Activated B cell treated with CpG ODN at 0.5 μM for 24 hours (primary cell): Measurements from ENCODE around the gene CUX1. TPM values are rescaled to one million over a fixed set of nuclear protein-coding genes. Genes with fewer than 3 reads are reported as not detected.
"Not testable (repeated sequence)": the region's sequence is repeated elsewhere in the genome, so short reads cannot be mapped to it uniquely, and the experiment has no call there.

Experiments used
- ATAC-seq: fragments of 200-7000 bp; cut with Tn5 transposase; one replicate; pipeline ENCODE4 v1.10.0; 2021; ENCODE audit warnings: low read depth, mild to moderate bottlenecking, moderate library complexity
- CTCF ChIA-PET: fragments of 350-600 bp; sonication (Branson Sonifier 250); formaldehyde crosslinking; loops from one replicate; lab custom pipeline; 2021; ENCODE audit warnings: antibody characterized with exemption; lab: Charles Lee
- POLR2A ChIA-PET: fragments of 350-600 bp; sonication (Branson Sonifier 250); formaldehyde crosslinking; loops from one replicate; lab custom pipeline; 2021; ENCODE audit warnings: antibody characterized with exemption; lab: Charles Lee
- DNase-seq: peaks from one replicate; pipeline ENCODE4 v3.0.0; 2022
- H3K27ac Mint-ChIP-seq: one replicate; pipeline ENCODE4 v1.8.0; 2020; ENCODE audit warnings: mixed read lengths
- H3K27me3 Mint-ChIP-seq: one replicate; pipeline ENCODE4 v1.8.0; 2021; ENCODE audit warnings: mixed read lengths
- H3K36me3 Mint-ChIP-seq: one replicate; pipeline ENCODE4 v1.8.0; 2021; ENCODE audit warnings: low read depth, mixed read lengths
- H3K4me1 Mint-ChIP-seq: one replicate; pipeline ENCODE4 v1.8.0; 2021; ENCODE audit warnings: mixed read lengths
- H3K4me3 Mint-ChIP-seq: one replicate; pipeline ENCODE4 v1.8.0; 2020; ENCODE audit warnings: mild to moderate bottlenecking, mixed read lengths
- H3K9me3 Mint-ChIP-seq: one replicate; pipeline ENCODE4 v1.8.0; 2020; ENCODE audit warnings: mixed read lengths
- CTCF ChIP-seq: fragments of 200-600 bp; IDR thresholded peaks from one replicate; pipeline ENCODE4 v1.8.0; 2022; ENCODE audit warnings: antibody characterized with exemption, mild to moderate bottlenecking
- intact Hi-C: fragments of 100-400 bp; cut with micrococcal nuclease; formaldehyde crosslinking; loops from one replicate; pipeline ENCODE4 v1.15.1; 2024
- total RNA-seq: library from RNA; stranded (reverse); gene quantifications from 2 replicates; pipeline ENCODE4 v1.2.3, GENCODE V29; 2022

CUX1 gene
- total RNA-seq, 1 donor from 2014 or later, result 61.7 TPM

DNA sequence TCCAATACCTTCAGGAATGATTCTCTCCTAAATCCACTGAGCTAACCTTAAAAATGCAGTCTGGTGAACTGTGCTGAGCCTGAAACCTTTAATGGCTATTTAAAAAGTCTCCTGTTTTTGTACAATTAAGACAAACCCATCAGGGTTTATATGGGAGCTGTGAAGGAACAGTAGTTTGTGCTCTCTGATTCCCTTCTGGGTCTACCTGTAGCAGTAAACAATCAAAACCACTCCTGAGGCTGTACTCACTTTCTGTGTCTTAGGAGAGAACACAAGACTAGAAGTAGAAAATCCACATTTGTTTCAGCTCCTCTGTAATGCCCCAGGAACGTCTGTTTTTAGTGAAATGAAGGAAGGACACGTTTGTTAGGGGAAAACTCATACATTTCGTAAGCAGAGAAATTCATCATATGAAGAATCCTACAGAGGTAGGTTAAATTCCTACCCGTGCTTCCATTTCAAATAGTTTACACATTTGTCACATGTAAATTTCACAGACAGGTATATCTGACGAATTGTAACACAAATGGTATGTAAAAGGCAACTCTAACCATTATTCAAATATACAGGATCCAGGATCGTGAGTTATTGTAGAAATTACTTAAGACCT, 2.6 kb downstream of the CUX1 start:
- H3K4me1 Mint-ChIP-seq, result peaks cover 26% of the 10 kb centered on the region

DNA sequence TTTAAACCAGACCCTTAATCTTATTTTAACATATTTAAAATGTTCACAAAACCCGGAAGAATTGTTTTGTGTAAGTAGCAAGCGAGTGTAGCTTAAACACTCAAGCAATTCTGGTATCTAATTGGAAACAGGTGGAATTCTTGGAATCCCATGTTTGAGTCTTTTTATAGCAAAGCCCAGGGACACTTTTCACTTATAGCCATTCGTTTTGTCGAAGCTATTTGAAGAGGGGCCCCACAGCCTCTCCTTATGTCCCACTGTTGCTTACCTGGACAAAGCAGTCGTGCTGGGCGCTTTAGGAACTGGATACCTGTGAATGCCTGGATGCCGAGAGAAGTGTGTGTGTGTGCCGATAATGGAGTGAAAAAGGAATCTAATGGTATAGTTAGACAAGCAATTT, 3.3 kb downstream of the CUX1 start:
- intact Hi-C loops, result no loop called here
- Mint-ChIP-seq H3K4me1 (peaks cover 27% of the 10 kb centered on the region), H3K27ac (no peak overlapping the region), H3K4me3 (no peak overlapping the region), H3K27me3 (no peaks in the 10 kb centered on the region), H3K36me3 (peaks cover 2% of the 10 kb centered on the region), H3K9me3 (no peaks in the 10 kb centered on the region)
- DNase-seq (no peak), ATAC-seq (no peak)
- POLR2A ChIA-PET, result interaction anchor here (0.9 kb wide), 1 partner anchor 72 kb away, joined by 5 read pairs; no protein-coding TSS in a partner anchor
- no peak for TF ChIP-seq CTCF
- CTCF ChIA-PET, result interaction anchor here (1.4 kb wide), 1 partner anchor 77 kb away, joined by 3 read pairs; no protein-coding TSS in a partner anchor

More for the DNA sequence above, 2.6 kb downstream of the CUX1 start:
- H3K36me3 Mint-ChIP-seq, result peaks cover 2% of the 10 kb centered on the region
- H3K4me3 Mint-ChIP-seq, result no peak overlapping the region
- no peaks in the 10 kb centered on the region for H3K9me3 Mint-ChIP-seq
- H3K27ac Mint-ChIP-seq, result no peak overlapping the region
- ATAC-seq (no peak), DNase-seq (no peak)
- POLR2A ChIA-PET, result interaction anchor here (0.9 kb wide), 1 partner anchor 73 kb away, joined by 5 read pairs; no protein-coding TSS in a partner anchor
- intact Hi-C loops, result loop anchor here (5.0 to 10.0 kb wide), 2 partner anchors 305 to 327 kb away; no protein-coding TSS in a partner anchor
- H3K27me3 Mint-ChIP-seq, result no peaks in the 10 kb centered on the region
- CTCF ChIA-PET, result no interaction called here
- no peak for TF ChIP-seq CTCF

- H3K27ac Mint-ChIP-seq, ATAC-seq, H3K27me3 Mint-ChIP-seq, intact Hi-C loops, H3K4me3 Mint-ChIP-seq, H3K9me3 Mint-ChIP-seq, DNase-seq, H3K36me3 Mint-ChIP-seq: not testable (repeated sequence)
- ChIA-PET CTCF (interaction anchor here (0.7 to 1.4 kb wide), 2 partner anchors 8 to 14 kb away, joined by 3 to 4 read pairs; no protein-coding TSS in a partner anchor), POLR2A (interaction anchor here (0.6 kb wide), 2 partner anchors 22 to 106 kb away, joined by 3 to 4 read pairs; no protein-coding TSS in a partner anchor)
- H3K4me1 Mint-ChIP-seq, result peaks cover 32% of the 10 kb centered on the region
Observed at GRCh38 chr7:101822632-101823031, 5.2 kb downstream of the CUX1 start.

DNA sequence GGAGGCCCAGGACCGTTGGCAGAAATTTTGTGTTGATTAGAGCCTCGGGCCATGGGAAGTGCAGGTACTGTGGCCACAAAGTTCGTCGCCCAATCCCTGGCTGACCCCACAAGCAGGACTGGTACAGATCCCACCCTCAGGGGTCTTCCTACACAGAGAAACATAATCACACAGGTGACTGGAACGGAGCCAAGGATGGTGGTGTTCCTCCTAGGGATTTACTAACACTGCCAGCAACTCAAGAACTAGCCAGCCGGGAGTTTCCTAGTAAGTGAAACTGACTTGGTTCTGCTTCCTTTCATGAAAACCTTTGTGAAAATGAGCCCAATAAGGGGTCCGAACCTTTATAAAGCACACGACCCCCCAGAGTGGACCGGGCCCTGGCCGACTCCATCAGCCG, 5.7 kb downstream of the CUX1 start:
- Mint-ChIP-seq H3K36me3 (peaks cover 1% of the 10 kb centered on the region), H3K4me3 (no peak overlapping the region), H3K4me1 (peaks cover 29% of the 10 kb centered on the region), H3K9me3 (no peaks in the 10 kb centered on the region), H3K27ac (no peak overlapping the region), H3K27me3 (no peaks in the 10 kb centered on the region)
- DNase-seq, result no peak
- TF ChIP-seq CTCF, result no peak
- no peak for ATAC-seq
- POLR2A ChIA-PET, result no interaction called here
- CTCF ChIA-PET, result interaction anchor here (0.7 to 1.4 kb wide), 2 partner anchors 9 to 14 kb away, joined by 3 to 4 read pairs; no protein-coding TSS in a partner anchor
- intact Hi-C loops, result no loop called here

GRCh38 chr7:101823596-101823995, 6.2 kb downstream of the CUX1 start:
- no peak for TF ChIP-seq CTCF
- CTCF ChIA-PET, result interaction anchor here (1.4 kb wide), 1 partner anchor 9 kb away, joined by 4 read pairs; no protein-coding TSS in a partner anchor
- Mint-ChIP-seq H3K4me1 (peaks cover 29% of the 10 kb centered on the region), H3K27me3 (no peaks in the 10 kb centered on the region), H3K9me3 (no peaks in the 10 kb centered on the region), H3K4me3 (no peak overlapping the region), H3K27ac (no peak overlapping the region), H3K36me3 (peaks cover 1% of the 10 kb centered on the region)
- no peak for ATAC-seq
- intact Hi-C loops, result no loop called here
- POLR2A ChIA-PET, result no interaction called here
- DNase-seq, result no peak
